HCT116 (cell line): ENCODE results near the gene NBAS. TPM values are rescaled to one million over a fixed set of nuclear protein-coding genes. Genes with fewer than 3 reads are reported as not detected.

Source experiments
- ATAC-seq: fragments of 200-7000 bp; cut with Tn5 transposase; 2 replicates; pipeline ENCODE4 v1.9.1; 2020; ENCODE audit warnings: mild to moderate bottlenecking, moderate library complexity
- BruUV-seq: library from RNA; stranded (reverse); fragments of 400-500 nt; replicated peaks from 2 replicates; lab custom pipeline; 2021; lab: Mats Ljungman, UMichigan
- CTCF ChIA-PET: fragments of 300-600 bp; sonication (Branson Sonifier 250); formaldehyde crosslinking; loops from one replicate; lab custom pipeline; 2021; ENCODE audit warnings: antibody characterized with exemption; lab: Charles Lee
- POLR2A ChIA-PET: fragments of 300-600, 350-600 bp; sonication (Branson Sonifier 250); formaldehyde crosslinking; loops from one replicate; lab custom pipeline; 2021; ENCODE audit warnings: antibody characterized with exemption; lab: Charles Lee
- RAD21 ChIA-PET, 2 experiments: fragments of 300-600 bp; sonication (Branson Sonifier 250); formaldehyde crosslinking; loops; one replicate each; lab custom pipeline; 2023; ENCODE audit warnings: low total read pairs in 2 of 2; ENCODE audit not compliant: uncharacterized antibody in 2 of 2, unreplicated experiment in 2 of 2, low non-redundant PET in 1 of 2; lab: Charles Lee
- DNase-seq: peaks from one replicate; pipeline ENCODE4 v3.0.0-alpha.2; 2010; ENCODE audit warnings: low read depth, low spot score
- H2AFZ ChIP-seq: fragments of 200-600 bp; shearing (Covaris generic), sonication (generic); 2 replicates; pipeline ENCODE4 v1.6.1; 2017; ENCODE audit warnings: low read depth, mixed run types, mixed read lengths, antibody characterized with exemption, low read length; ENCODE audit not compliant: poor library complexity, severe bottlenecking
- H3K27ac ChIP-seq: 2 replicates; pipeline ENCODE4 v1.5.1; 2012; ENCODE audit warnings: low read depth, low read length
- H3K27me3 ChIP-seq: fragments of 200-600 bp; sonication (generic); 2 replicates; pipeline ENCODE4 v1.6.1; 2016; ENCODE audit warnings: mixed run types, low read length, mixed read lengths; ENCODE audit not compliant: insufficient read depth
- H3K36me3 ChIP-seq, 2 experiments: fragments of 200-500 bp in 1 of 2; fragments of 200-600 bp in 1 of 2; sonication (Bioruptor generic) in 1 of 2; sonication (generic) in 1 of 2; 2 replicates each; pipeline versions ENCODE4 v1.5.1 to v1.6.1; 2014 to 2016; ENCODE audit warnings: low read length in 2 of 2, inconsistent platforms in 1 of 2, mixed read lengths in 1 of 2, mixed run types in 1 of 2; ENCODE audit not compliant: insufficient read depth in 2 of 2, control insufficient read depth in 1 of 2
- H3K4me1 ChIP-seq, 2 experiments: fragments of 200-600 bp in 1 of 2; sonication (generic) in 1 of 2; 2 replicates each; pipeline versions ENCODE4 v1.5.1 to v1.6.1; 2012 to 2017; ENCODE audit warnings: low read length in 2 of 2, inconsistent platforms in 1 of 2, mild to moderate bottlenecking in 1 of 2, mixed read lengths in 1 of 2, mixed run types in 1 of 2, moderate library complexity in 1 of 2; ENCODE audit not compliant: insufficient read depth in 2 of 2, control insufficient read depth in 1 of 2
- H3K4me2 ChIP-seq: fragments of 200-600 bp; sonication (generic); 2 replicates; pipeline ENCODE4 v1.6.1; 2017; ENCODE audit warnings: mixed run types, low read length, mixed read lengths
- H3K4me3 ChIP-seq, 2 experiments: fragments of 200-600 bp in 1 of 2; sonication (generic) in 1 of 2; replicated peaks in 1 of 2; 2 replicates each; pipeline ENCODE4 v1.5.1; 2011 to 2016; ENCODE audit warnings: low read length in 2 of 2, control low read depth in 1 of 2, low read depth in 1 of 2, mild to moderate bottlenecking in 1 of 2, mixed read lengths in 1 of 2, mixed run types in 1 of 2
- H3K79me2 ChIP-seq: fragments of 200-600 bp; sonication (generic); 2 replicates; pipeline ENCODE4 v1.6.1; 2017; ENCODE audit warnings: mild to moderate bottlenecking, mixed run types, low read length, moderate library complexity, mixed read lengths; ENCODE audit not compliant: insufficient read depth
- H3K9ac ChIP-seq: fragments of 200-600 bp; sonication (generic); 2 replicates; pipeline ENCODE4 v1.6.1; 2016; ENCODE audit warnings: low read length, mixed read lengths
- H3K9me2 ChIP-seq: fragments of 200-600 bp; sonication (generic), shearing (Covaris generic); 2 replicates; pipeline ENCODE4 v1.6.1; 2017; ENCODE audit warnings: mixed run types, mild to moderate bottlenecking, moderate library complexity; ENCODE audit not compliant: insufficient read depth
- H3K9me3 ChIP-seq, 2 experiments: fragments of 200-500 bp in 1 of 2; fragments of 200-600 bp in 1 of 2; sonication (Bioruptor generic) in 1 of 2; sonication (generic) in 1 of 2; 2 replicates each; pipeline ENCODE4 v1.6.1; 2014 to 2017; ENCODE audit warnings: low read length in 2 of 2, mixed read lengths in 2 of 2, inconsistent platforms in 1 of 2, low read depth in 1 of 2, mild to moderate bottlenecking in 1 of 2, mixed run types in 1 of 2, moderate library complexity in 1 of 2; ENCODE audit not compliant: control insufficient read depth in 1 of 2, insufficient read depth in 1 of 2
- H4K20me1 ChIP-seq: fragments of 200-600 bp; sonication (generic), shearing (Covaris generic); 2 replicates; pipeline ENCODE4 v1.6.1; 2017; ENCODE audit warnings: mixed run types, mild to moderate bottlenecking, moderate library complexity; ENCODE audit not compliant: insufficient read depth
- CBX3 ChIP-seq: IDR thresholded peaks from 2 replicates; pipeline ENCODE4 v1.6.1; 2012; ENCODE audit warnings: low read depth
- CEBPB ChIP-seq: IDR thresholded peaks from 2 replicates; pipeline ENCODE4 v1.6.1; 2012; ENCODE audit warnings: low read depth
- EGR1 ChIP-seq: IDR thresholded peaks from 2 replicates; pipeline ENCODE4 v1.6.1; 2012; ENCODE audit warnings: low read depth
- FOSL1 ChIP-seq: IDR thresholded peaks from 2 replicates; pipeline ENCODE4 v1.6.1; 2012; ENCODE audit warnings: low read depth
- MAX ChIP-seq: IDR thresholded peaks from 2 replicates; pipeline ENCODE4 v1.6.1; 2012
- REST ChIP-seq: IDR thresholded peaks from 2 replicates; pipeline ENCODE4 v1.6.1; 2012; ENCODE audit warnings: low read depth
- SIN3A ChIP-seq: IDR thresholded peaks from 2 replicates; pipeline ENCODE4 v1.6.1; 2012; ENCODE audit warnings: low read depth
- SP1 ChIP-seq: IDR thresholded peaks from 2 replicates; pipeline ENCODE4 v1.6.1; 2012; ENCODE audit warnings: low read depth
- SRF ChIP-seq: IDR thresholded peaks from 2 replicates; pipeline ENCODE4 v1.6.1; 2012; ENCODE audit warnings: low read depth
- YY1 ChIP-seq: IDR thresholded peaks from 2 replicates; pipeline ENCODE4 v1.6.1; 2011; ENCODE audit warnings: low read length, low read depth, moderate library complexity, mild to moderate bottlenecking; ENCODE audit not compliant: insufficient replicate concordance; ENCODE audit errors: extremely low read depth
- ZNF274 ChIP-seq: fragments of 200-500 bp; sonication (Bioruptor generic); IDR thresholded peaks from 2 replicates; pipeline ENCODE4 v1.6.1; 2014; ENCODE audit warnings: mild to moderate bottlenecking, low read depth, low read length, inconsistent platforms
- intact Hi-C: fragments of 100-400 bp; cut with micrococcal nuclease; formaldehyde crosslinking; loops from 2 replicates; pipeline ENCODE4 v1.10.0; 2022
- total RNA-seq: library from RNA; stranded (reverse); gene quantifications from one replicate; pipeline ENCODE4 v1.2.1, GENCODE V29; 2021; ENCODE audit not compliant: unreplicated experiment

Gene NBAS
- total RNA-seq, 1 experiment from 2014 or later, result 32.8 TPM

- ChIA-PET CTCF (no interaction called here), RAD21 (no interaction called here)
- no TSS peak for BruUV-seq
- Histone ChIP-seq H3K27me3 (no peaks in the 10 kb centered on the region), H3K9ac (no peak overlapping the region), H4K20me1 (no peaks in the 10 kb centered on the region), H3K9me2 (no peaks in the 10 kb centered on the region), H2AFZ (no peak overlapping the region), H3K4me1 (no peaks in the 10 kb centered on the region), H3K9me3 (no peaks in the 10 kb centered on the region), H3K79me2 (no peaks in the 10 kb centered on the region), H3K4me3 (no peak overlapping the region), H3K4me2 (no peak overlapping the region)
- ATAC-seq (no peak), DNase-seq (no peak)
- TF ChIP-seq ZNF274 (no peak), CEBPB (no peak), CBX3 (no peak), SP1 (no peak), SIN3A (no peak), MAX (no peak), REST (no peak), FOSL1 (no peak), EGR1 (no peak), SRF (no peak), YY1 (no peak)
- TF ChIP-seq, all 23 proteins: peak for 0
- intact Hi-C loops, result no loop called here
- H3K36me3 ChIP-seq, result peaks cover 52 to 53% of the 10 kb centered on the region in 2 experiments
- POLR2A ChIA-PET, result no interaction called here
- no peak overlapping the region for H3K27ac ChIP-seq
Observed at GRCh38 chr2:15607709-15608391, 46.7 kb upstream of the NBAS start.
